ENCODE measurements around the gene CPT1B.

The CPT1B gene

GRCh38 chr22:50606165-50606945 lies 28.1 kb upstream of the CPT1B start:
- POLR2A ChIA-PET: no interaction called here
- Histone ChIP-seq H3K9me3 (ENCODE audit: control insufficient read depth, insufficient read depth, low read depth, low read length) (no peaks in the 10 kb centered on the region), H3K4me3 (ENCODE audit: low read depth, low read length) (no peak overlapping the region), H3K27ac (ENCODE audit: extremely low read depth, low read depth, low read length) (no peak overlapping the region), H3K4me1 (ENCODE audit: control insufficient read depth, insufficient read depth, low read length) (no peaks in the 10 kb centered on the region), H3K36me3 (ENCODE audit: control insufficient read depth in 2 of 2, insufficient read depth in 1 of 2, low read length in 2 of 2) (peaks cover 0 to 77% of the 10 kb centered on the region in 2 experiments; a peak in 1 of 3 replicates)
- TF ChIP-seq TRIM28 (IDR thresholded peaks at IDR 0.05; ENCODE audit: borderline replicate concordance, low read length): no peak
- no peak for TF ChIP-seq KLF1 (tag by site-specific recombination; IDR thresholded peaks at IDR 0.05)
- TF ChIP-seq ZNF76 (tag by site-specific recombination; IDR thresholded peaks at IDR 0.05; ENCODE audit: borderline replicate concordance, low read depth): no peak
- TF ChIP-seq GLI4 (tag by site-specific recombination; IDR thresholded peaks at IDR 0.05): no peak
- TF ChIP-seq ZIC2 (tag by site-specific recombination; IDR thresholded peaks at IDR 0.05): no peak
- TF ChIP-seq GLIS1 (tag by site-specific recombination; IDR thresholded peaks at IDR 0.05): no peak
- TF ChIP-seq ZNF311 (tag by site-specific recombination; IDR thresholded peaks at IDR 0.05; ENCODE audit: borderline replicate concordance): no peak
- TF ChIP-seq ZNF701 (tag by site-specific recombination; IDR thresholded peaks at IDR 0.05): no peak
- no peak for TF ChIP-seq ZNF501 (tag by site-specific recombination; IDR thresholded peaks at IDR 0.05)
- no peak for TF ChIP-seq HIC1 (tag by site-specific recombination; IDR thresholded peaks at IDR 0.05)
- CTCF ChIA-PET: interaction anchor here (0.6 to 1.9 kb wide), 5 partner anchors 13 to 175 kb away, joined by 3 to 5 read pairs (median 4); partner anchors contain the start of gene SYCE3

- H3K27ac ChIP-seq (ENCODE audit: extremely low read depth, low read depth, low read length): no peak overlapping the region
- H3K9me3 ChIP-seq (ENCODE audit: control insufficient read depth, insufficient read depth, low read depth, low read length): no peaks in the 10 kb centered on the region
- no peak overlapping the region for H3K4me3 ChIP-seq (ENCODE audit: low read depth, low read length)
- ChIA-PET POLR2A (no interaction called here), CTCF (interaction anchor here (0.6 to 1.9 kb wide), 2 partner anchors 43 to 161 kb away, joined by 3 to 5 read pairs; partner anchors contain the start of gene SYCE3)
- 0 out of 2 replicates have a peak, but pooled peaks cover 3% of the 10 kb centered on the region for H3K4me1 ChIP-seq (ENCODE audit: control insufficient read depth, insufficient read depth, low read length)
- TF ChIP-seq HIC1 (tag by site-specific recombination; IDR thresholded peaks at IDR 0.05) (0 out of 2 replicates have a peak, but pooled peaks have one; percentile 28), ZNF654 (tag by site-specific recombination; IDR thresholded peaks at IDR 0.05; ENCODE audit: low read depth) (no peak)
- peaks cover 0 to 75% of the 10 kb centered on the region in 2 experiments; a peak in 1 of 3 replicates for H3K36me3 ChIP-seq (ENCODE audit: control insufficient read depth in 2 of 2, insufficient read depth in 1 of 2, low read length in 2 of 2)
These were observed 27.4 kb upstream of the CPT1B start for GRCh38 chr22:50605613-50606074.

- CTCF ChIA-PET: interaction anchor here (0.6 kb wide), 1 partner anchor 160 kb away, joined by 3 read pairs; no protein-coding TSS in a partner anchor
- no peak overlapping the region for H3K4me3 ChIP-seq (ENCODE audit: low read depth, low read length)
- peaks cover 0 to 69% of the 10 kb centered on the region in 2 experiments; a peak in 1 of 3 replicates for H3K36me3 ChIP-seq (ENCODE audit: control insufficient read depth in 2 of 2, insufficient read depth in 1 of 2, low read length in 2 of 2)
- POLR2A ChIA-PET: no interaction called here
- H3K9me3 ChIP-seq (ENCODE audit: control insufficient read depth, insufficient read depth, low read depth, low read length): no peaks in the 10 kb centered on the region
- H3K4me1 ChIP-seq (ENCODE audit: control insufficient read depth, insufficient read depth, low read length): 0 out of 2 replicates have a peak, but pooled peaks cover 3% of the 10 kb centered on the region
- H3K27ac ChIP-seq (ENCODE audit: extremely low read depth, low read depth, low read length): no peak overlapping the region
- TF ChIP-seq ZNF449 (tag by site-specific recombination; IDR thresholded peaks at IDR 0.05): no peak
- no peak for TF ChIP-seq ZBTB11 (tag by site-specific recombination; conservative IDR thresholded peaks at IDR 0.05; ENCODE audit: low read depth)
- TF ChIP-seq SALL2 (tag by site-specific recombination; IDR thresholded peaks at IDR 0.05; ENCODE audit: borderline replicate concordance): no peak
- no peak for TF ChIP-seq KLF7 (tag by site-specific recombination; IDR thresholded peaks at IDR 0.05; ENCODE audit: borderline replicate concordance)
- TF ChIP-seq ZBTB49 (tag by site-specific recombination; IDR thresholded peaks at IDR 0.05; ENCODE audit: low read depth): no peak
These were observed 26.9 kb upstream of the CPT1B start for GRCh38 chr22:50605002-50605612.
